Left renal pelvis (tissue), 4 donors: ENCODE measurements around the gene IGSF11. TPM values are rescaled to one million over a fixed set of nuclear protein-coding genes. Genes with fewer than 3 reads are reported as not detected.
"Not testable (repeated sequence)": the region's sequence is repeated elsewhere in the genome, so short reads cannot be mapped to it uniquely, and the experiment has no call there.

Experiments
- DNase-seq, 4 donors: peaks; one replicate each; pipeline ENCODE4 v3.0.0-alpha.2; 2013; ENCODE audit warnings: low read depth in 4 of 4, low spot score in 3 of 4
- polyA plus RNA-seq, 4 donors: library from polyadenylated mRNA; unstranded; fragments of 120-200 nt; gene quantifications; one replicate each; pipeline ENCODE4 v1.2.1, GENCODE V29; 2013; ENCODE audit not compliant: insufficient read length in 4 of 4

IGSF11 gene
- polyA plus RNA-seq, 4 donors = 1.9 to 6.4 (median 4.5) TPM

DNA sequence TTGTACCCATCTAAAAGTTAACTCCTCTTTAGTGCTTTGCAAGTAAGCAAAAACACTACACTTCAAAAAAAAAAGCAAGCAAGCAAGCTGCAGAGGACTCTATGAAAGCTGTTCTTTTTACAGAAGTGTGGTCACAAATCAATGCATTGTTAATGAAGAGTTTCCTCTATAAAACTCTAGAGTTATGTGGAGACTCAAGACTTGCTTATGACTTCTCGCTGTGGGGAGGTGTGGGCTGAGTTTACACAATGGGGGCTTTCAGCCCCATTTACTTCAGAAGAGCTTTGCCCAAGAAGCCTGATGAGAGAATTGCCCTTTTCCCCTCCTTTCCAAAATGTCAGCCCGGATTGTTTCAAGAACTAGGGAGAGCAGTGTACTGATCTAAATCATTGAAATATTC, 144.4 kb downstream of the IGSF11 start:
- no peak for DNase-seq

- no peak for DNase-seq
These were observed 145.0 kb downstream of the IGSF11 start for GRCh38 chr3:118889691-118890090.

DNA sequence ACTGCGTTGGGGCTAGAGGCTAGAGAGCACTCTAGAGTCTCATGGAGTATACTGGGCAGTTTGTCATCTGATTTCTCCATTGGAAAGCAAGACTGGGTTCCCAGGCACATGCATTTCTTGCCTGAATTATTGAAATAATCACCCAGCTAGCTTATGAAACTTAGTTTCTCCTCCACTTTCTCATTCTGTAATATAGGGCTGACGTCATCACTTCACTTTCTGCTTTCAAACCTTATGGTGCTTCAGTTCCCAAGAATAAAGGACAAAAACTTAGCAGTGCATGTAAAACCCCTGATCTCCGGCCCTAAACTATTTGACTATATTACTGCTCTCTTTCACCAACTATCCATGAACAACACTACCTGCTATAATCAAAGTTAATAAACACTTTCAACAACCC, 147.9 kb downstream of the IGSF11 start:
- DNase-seq = no peak

DNA sequence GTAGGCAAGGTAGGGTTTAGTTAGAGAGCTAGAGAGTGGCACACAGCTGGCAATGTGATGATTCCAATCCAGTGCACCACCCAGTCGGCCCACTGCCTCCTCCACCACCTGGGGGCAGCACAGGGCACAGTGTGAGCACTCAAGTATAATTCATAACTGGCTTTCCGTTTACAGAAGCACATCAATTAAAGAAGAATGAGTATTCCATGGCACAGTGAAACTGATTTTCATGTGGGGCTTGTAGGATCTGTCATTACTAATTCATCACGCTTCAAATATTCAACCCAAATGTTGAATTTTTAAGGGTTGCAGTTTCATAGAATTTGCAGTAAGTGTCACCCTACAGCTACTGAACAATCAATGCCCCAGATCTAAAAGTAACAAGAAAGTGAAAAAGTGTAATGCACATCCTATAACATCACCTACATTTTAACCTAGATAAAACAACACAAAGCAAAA, 149.9 kb downstream of the IGSF11 start:
- DNase-seq = peak in 3 of 4 donors; percentile 10 to 22 (median 14)

GRCh38 chr3:118882353-118882947, 152.2 kb downstream of the IGSF11 start:
- peak; percentile 35 to 44 (median 38) for DNase-seq

DNA sequence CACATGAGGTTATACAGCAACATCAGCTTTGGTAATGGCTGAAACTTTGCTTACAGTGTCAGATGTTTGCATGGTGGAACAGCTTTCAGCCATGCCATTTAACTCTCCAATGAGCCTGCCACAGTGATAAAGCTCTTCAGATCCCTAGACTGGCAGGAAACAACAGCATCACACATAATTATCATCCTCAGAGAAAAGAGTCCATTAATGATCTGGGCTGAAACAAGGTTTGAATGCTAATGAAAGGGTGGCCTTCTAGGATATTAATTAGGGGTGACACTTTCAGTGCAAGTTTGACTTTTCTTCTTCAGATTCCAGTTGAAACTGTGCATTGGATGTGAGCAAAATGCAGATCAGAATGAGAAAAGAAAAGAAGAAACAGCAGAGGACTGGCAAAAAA, 166.6 kb downstream of the IGSF11 start:
- DNase-seq = no peak

DNA sequence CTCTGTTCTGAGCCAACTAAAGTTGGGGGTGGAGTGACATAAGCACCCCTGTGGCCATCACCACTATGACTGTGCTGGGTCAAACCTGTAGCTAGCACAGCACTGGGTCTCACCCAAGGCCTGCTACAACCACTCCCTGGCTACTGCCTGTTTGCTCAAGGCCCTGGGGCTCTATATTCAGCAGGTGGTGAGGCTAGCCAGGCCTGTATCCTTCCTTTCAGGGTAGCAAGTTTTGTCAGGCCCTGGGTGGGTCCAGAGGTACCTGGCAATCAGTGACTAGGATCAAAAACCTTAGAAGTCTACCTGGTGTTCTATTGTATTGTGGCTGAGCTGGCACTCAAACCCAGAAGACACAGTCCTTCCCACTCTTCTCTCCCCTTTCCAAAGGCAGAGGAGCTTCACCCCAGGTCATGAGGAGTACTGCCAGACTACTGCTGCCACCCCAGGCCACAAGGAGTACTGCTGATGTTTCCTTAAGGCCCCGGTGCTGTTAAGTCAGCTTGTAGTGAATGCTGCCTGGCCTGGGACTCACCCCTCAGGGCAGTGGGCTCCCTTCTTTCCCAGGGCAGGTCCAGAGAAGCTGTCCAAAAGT, 170.8 kb downstream of the IGSF11 start:
- DNase-seq = no peak

- no peak for DNase-seq
These were observed 174.7 kb downstream of the IGSF11 start for GRCh38 chr3:118859950-118860349.

GRCh38 chr3:118851466-118852193, 183.0 kb downstream of the IGSF11 start:
- not testable (repeated sequence) for DNase-seq

GRCh38 chr3:118850687-118851086, 184.0 kb downstream of the IGSF11 start:
- DNase-seq = no peak

Other genes starting within 250 kb of the IGSF11 start
- gene TEX55, start 111.3 kb upstream of the IGSF11 start, polyA plus RNA-seq = not detected
- 10 to 100 TPM in 1 of 4 donors, 1 to 10 TPM in 2, under 1 TPM in 1; 0.26 to 18.9 (median 9.1) TPM for gene UPK1B, start 138.8 kb upstream of the IGSF11 start, polyA plus RNA-seq
- gene B4GALT4, start 206.0 kb upstream of the IGSF11 start, polyA plus RNA-seq = 10 to 100 TPM; 26.7 to 37.1 (median 35.3) TPM